Bronchial epithelial cell (primary cell): Measurements from ENCODE around the gene HINFP. TPM values are rescaled to one million over a fixed set of nuclear protein-coding genes. Genes with fewer than 3 reads are reported as not detected.

ENCODE experiments used
- DNase-seq: peaks from one replicate; pipeline ENCODE4 v3.0.0-alpha.2; 2010; ENCODE audit warnings: low read depth
- FAIRE-seq: peaks from 2 replicates; lab custom pipeline; 2011; peaks lifted over from hg19 to GRCh38; lab: Jason Lieb, UNC
- H3K27me3 ChIP-seq: 2 replicates; pipeline ENCODE4 v1.5.1; 2011; ENCODE audit warnings: low read length; ENCODE audit not compliant: control insufficient read depth, insufficient read depth
- H3K36me3 ChIP-seq: 2 replicates; pipeline ENCODE4 v1.5.1; 2011; ENCODE audit warnings: low read length; ENCODE audit not compliant: control insufficient read depth, insufficient read depth
- H3K4me3 ChIP-seq: 2 replicates; pipeline ENCODE4 v1.5.1; 2011; ENCODE audit warnings: mild to moderate bottlenecking, low read depth, low read length, control low read depth
- total RNA-seq: library from RNA; depleted of rRNA; stranded (reverse); fragments of >200 nt; gene quantifications from 2 replicates; pipeline ENCODE4 v1.2.1, GENCODE V29; 2014
- TF ChIP-seq, protein P1 (sequence below): IDR thresholded peaks from 2 replicates; pipeline ENCODE4 v1.5.1; 2011; ENCODE audit warnings: mild to moderate bottlenecking, moderate library complexity, low read length, control low read depth, inconsistent platforms; ENCODE audit not compliant: insufficient read depth, severe bottlenecking

The HINFP gene
- total RNA-seq, 1 donor from 2014 or later: 12.4 TPM

DNA sequence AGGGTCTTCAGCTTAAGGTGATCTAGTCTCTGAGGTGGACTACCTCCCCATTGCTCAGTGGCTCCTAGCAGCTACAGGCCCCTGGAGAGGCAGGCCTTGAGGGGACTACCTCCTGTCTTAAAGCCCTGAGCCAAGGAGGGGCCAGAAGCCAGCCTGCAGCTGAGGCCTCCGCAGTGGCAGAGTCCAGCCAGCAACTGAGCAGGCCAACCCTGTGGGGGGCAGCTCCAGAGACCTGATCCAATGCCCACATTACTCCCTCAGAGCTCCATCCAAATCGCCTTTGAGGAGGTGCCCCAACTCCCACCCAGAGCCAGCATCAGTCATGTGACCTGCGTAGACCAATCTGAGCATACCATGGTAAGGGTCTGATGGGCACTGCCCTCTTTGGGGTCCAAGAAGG is 11.5 kb upstream of the HINFP start:
- Histone ChIP-seq H3K27me3 (no peaks in the 10 kb centered on the region), H3K36me3 (peaks cover 8% of the 10 kb centered on the region), H3K4me3 (no peak overlapping the region)
- TF ChIP-seq, protein P1, sequence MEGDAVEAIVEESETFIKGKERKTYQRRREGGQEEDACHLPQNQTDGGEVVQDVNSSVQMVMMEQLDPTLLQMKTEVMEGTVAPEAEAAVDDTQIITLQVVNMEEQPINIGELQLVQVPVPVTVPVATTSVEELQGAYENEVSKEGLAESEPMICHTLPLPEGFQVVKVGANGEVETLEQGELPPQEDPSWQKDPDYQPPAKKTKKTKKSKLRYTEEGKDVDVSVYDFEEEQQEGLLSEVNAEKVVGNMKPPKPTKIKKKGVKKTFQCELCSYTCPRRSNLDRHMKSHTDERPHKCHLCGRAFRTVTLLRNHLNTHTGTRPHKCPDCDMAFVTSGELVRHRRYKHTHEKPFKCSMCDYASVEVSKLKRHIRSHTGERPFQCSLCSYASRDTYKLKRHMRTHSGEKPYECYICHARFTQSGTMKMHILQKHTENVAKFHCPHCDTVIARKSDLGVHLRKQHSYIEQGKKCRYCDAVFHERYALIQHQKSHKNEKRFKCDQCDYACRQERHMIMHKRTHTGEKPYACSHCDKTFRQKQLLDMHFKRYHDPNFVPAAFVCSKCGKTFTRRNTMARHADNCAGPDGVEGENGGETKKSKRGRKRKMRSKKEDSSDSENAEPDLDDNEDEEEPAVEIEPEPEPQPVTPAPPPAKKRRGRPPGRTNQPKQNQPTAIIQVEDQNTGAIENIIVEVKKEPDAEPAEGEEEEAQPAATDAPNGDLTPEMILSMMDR: no peak
- DNase-seq (no peak), FAIRE-seq (no peak)

DNA sequence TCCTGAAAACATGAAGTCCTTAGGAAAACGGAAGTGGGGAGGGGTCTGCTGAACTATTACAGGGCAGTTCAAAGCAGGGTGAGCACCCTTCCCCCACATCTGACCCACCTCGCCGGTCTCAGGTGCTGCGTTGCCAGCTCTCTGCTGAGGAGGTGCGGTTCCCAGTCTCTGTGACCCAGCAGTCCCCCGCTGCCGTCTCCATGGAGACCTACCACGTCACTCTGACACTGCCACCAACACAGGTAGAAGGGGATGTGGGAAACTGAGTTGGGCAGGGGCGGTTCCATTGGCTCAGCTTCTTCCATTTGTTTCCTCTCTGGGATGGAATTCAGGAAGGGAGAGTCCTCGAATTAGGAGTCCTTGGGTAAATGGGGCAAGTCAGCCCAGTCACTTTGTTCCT is 10.9 kb upstream of the HINFP start:
- Histone ChIP-seq H3K4me3 (no peak overlapping the region), H3K27me3 (no peaks in the 10 kb centered on the region), H3K36me3 (peaks cover 8% of the 10 kb centered on the region)
- TF ChIP-seq, protein P1: no peak
- DNase-seq: no peak
- FAIRE-seq: no peak

DNA sequence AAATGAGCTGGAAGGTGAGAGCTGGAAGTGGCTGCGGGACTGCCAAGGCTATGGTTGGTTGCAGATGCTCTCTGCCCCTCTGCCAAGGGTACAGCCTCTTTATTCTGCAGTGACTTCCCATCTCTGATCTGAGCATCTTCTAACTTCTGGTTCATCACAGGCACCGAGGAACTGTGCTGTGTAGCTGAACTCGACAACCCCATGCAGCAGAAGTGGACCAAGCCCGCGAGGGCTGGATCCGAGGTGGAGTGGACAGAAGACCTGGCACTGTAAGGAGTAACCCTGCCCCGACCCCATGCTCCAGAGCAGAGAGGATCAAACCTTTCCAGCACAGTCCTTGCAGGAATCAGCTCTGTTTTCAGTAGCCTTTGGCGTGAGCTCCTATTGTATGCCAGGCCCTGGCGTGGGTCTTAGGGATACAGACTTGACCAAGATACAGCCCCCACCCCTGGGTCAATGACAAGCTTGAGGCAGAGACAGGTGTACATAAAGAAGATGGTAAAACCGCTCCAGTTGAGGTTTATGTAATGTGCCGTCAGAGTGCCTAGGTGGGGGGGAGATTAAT is 9.9 kb upstream of the HINFP start:
- peaks cover 8% of the 10 kb centered on the region for H3K36me3 ChIP-seq
- DNase-seq (no peak), FAIRE-seq (no peak)
- TF ChIP-seq, protein P1: no peak
- no peaks in the 10 kb centered on the region for H3K27me3 ChIP-seq
- no peak overlapping the region for H3K4me3 ChIP-seq

DNA sequence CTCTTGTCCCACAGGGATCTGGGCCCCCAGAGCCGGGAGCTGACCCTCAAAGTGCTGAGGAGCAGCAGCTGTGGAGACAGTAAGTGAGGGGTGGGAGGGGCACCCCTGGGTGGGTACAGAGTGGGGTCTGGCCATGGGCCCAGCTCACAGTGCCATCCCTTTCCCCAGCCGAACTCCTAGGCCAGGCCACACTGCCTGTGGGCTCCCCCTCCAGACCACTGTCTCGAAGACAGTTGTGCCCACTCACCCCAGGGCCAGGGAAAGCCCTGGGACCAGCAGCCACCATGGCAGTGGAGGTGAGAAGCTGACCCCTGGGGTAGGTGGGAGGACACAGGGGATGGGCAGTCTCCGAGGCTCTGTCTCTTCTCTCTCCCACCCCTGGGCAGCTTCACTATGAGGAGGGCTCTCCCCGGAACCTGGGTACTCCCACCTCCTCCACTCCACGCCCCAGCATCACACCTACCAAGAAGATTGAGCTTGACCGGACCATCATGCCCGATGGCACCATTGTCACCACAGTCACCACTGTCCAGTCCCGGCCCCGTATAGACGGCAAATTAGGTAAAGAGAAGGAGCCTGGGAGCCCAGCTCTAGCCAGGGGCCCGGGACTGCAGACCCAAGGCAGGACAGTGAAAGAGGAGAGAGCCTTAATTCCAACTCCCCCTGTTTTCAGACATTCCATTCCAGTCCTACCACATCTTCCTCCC is 8.9 kb upstream of the HINFP start:
- TF ChIP-seq, protein P1: no peak
- Histone ChIP-seq H3K4me3 (no peak overlapping the region), H3K36me3 (peaks cover 10% of the 10 kb centered on the region), H3K27me3 (no peaks in the 10 kb centered on the region)
- FAIRE-seq (no peak), DNase-seq (no peak)

DNA sequence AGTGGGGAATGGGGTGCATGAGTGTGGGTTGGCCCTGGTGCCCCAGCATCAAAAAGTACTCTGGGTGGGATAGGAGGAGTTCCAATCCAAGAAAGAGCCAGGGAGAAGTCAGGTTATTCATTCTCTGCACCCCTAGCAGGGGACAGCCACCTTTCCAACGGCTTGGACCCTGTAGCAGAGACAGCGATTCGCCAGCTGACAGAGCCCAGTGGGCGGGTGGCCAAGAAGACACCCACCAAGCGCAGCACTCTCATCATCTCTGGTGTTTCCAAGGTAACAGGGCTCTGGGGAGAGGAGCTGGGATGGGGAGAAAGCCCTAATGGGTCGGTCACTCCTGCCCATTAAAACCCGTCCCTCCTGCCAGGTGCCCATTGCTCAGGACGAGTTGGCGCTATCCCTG is 7.7 kb upstream of the HINFP start:
- no peaks in the 10 kb centered on the region for H3K27me3 ChIP-seq
- H3K4me3 ChIP-seq: no peak overlapping the region
- FAIRE-seq (no peak), DNase-seq (no peak)
- TF ChIP-seq, protein P1: no peak
- H3K36me3 ChIP-seq: peaks cover 10% of the 10 kb centered on the region

DNA sequence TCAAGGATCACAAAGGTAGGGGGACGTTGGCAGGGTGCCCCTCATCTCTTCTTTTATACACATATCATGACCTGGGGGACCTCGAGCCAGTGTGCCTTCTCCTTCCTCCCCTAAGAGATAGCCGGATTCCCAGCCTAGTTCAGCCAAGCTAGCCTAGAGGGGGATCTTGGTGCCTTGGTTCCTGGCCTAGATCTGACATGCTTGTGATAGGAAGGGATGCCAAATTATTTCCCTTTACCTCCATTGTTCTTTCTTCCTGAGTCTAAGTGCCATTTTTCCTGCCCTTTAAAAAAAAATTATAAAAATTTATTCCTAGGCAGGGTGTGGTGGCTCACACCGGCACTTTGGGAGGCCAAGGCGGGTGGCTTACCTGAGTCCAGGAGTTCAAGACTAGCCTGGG is 7.0 kb upstream of the HINFP start:
- Histone ChIP-seq H3K27me3 (no peaks in the 10 kb centered on the region), H3K36me3 (peaks cover 10% of the 10 kb centered on the region), H3K4me3 (no peak overlapping the region)
- FAIRE-seq (no peak), DNase-seq (no peak)
- TF ChIP-seq, protein P1: no peak
